Activated CD4-positive, alpha-beta T cell treated with anti-CD3 and anti-CD28 coated beads, Interleukin-2, amount 10 ng/mL, durations not matched to agents 24 days and 14 days (primary cell): ENCODE data around the gene ECPAS. TPM values are rescaled to one million over a fixed set of nuclear protein-coding genes. Genes with fewer than 3 reads are reported as not detected.
"Not testable (repeated sequence)": the region's sequence is repeated elsewhere in the genome, so short reads cannot be mapped to it uniquely, and the experiment has no call there.

ENCODE experiments used
- DNase-seq: peaks from one replicate; pipeline ENCODE4 v3.0.0; 2022
- H3K27ac Mint-ChIP-seq: one replicate; pipeline ENCODE4 v1.8.0; 2022; ENCODE audit warnings: mild to moderate bottlenecking, mixed read lengths
- H3K27me3 Mint-ChIP-seq: one replicate; pipeline ENCODE4 v1.8.0; 2022; ENCODE audit warnings: mixed read lengths
- H3K36me3 Mint-ChIP-seq: one replicate; pipeline ENCODE4 v1.8.0; 2022; ENCODE audit warnings: low read depth, mild to moderate bottlenecking, mixed read lengths
- H3K4me1 Mint-ChIP-seq: one replicate; pipeline ENCODE4 v1.8.0; 2021; ENCODE audit warnings: mixed read lengths
- H3K4me3 Mint-ChIP-seq: one replicate; pipeline ENCODE4 v1.8.0; 2022; ENCODE audit warnings: mild to moderate bottlenecking, moderate library complexity, mixed read lengths
- H3K9me3 Mint-ChIP-seq: one replicate; pipeline ENCODE4 v1.8.0; 2021; ENCODE audit warnings: mixed read lengths
- intact Hi-C: fragments of 100-400 bp; cut with micrococcal nuclease; formaldehyde crosslinking; loops from one replicate; pipeline ENCODE4 v1.15.1; 2023
- total RNA-seq: library from RNA; stranded (reverse); gene quantifications from 2 replicates; pipeline ENCODE4 v1.2.3, GENCODE V29; 2022

Gene ECPAS
- total RNA-seq, 1 donor from 2014 or later, result 117 TPM

- H3K36me3 Mint-ChIP-seq, result peaks cover 70% of the 10 kb centered on the region
- peaks cover 8% of the 10 kb centered on the region for H3K4me1 Mint-ChIP-seq
- no peak overlapping the region for H3K27ac Mint-ChIP-seq
- no peak overlapping the region for H3K4me3 Mint-ChIP-seq
- no peak for DNase-seq
- H3K27me3 Mint-ChIP-seq, result no peaks in the 10 kb centered on the region
- no peaks in the 10 kb centered on the region for H3K9me3 Mint-ChIP-seq
- intact Hi-C loops, result no loop called here
Observed at GRCh38 chr9:111427186-111427585, 57.0 kb downstream of the ECPAS start.

DNA sequence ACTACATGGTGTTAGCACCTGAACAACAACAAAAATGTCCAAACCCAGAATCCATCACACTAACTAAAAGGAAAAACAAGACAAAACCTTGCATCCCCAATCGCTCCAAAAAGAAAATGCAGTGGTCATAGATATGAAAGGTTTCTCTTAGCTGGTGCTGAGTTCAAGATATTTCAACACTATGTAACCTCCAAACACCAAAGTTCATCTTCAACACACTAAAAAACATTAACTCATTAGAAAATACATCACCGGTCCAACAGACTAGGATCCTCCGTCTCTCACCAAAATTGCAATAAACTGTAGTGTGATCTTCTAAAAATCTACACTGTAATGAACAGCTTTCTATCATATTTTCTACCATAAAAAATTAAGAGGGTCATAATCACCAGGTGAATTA lies 60.8 kb downstream of the ECPAS start:
- no peak overlapping the region for H3K27ac Mint-ChIP-seq

GRCh38 chr9:111414406-111414805 lies 69.8 kb downstream of the ECPAS start:
- Mint-ChIP-seq H3K4me3 (no peak overlapping the region), H3K27ac (no peak overlapping the region), H3K4me1 (no peaks in the 10 kb centered on the region), H3K9me3 (no peaks in the 10 kb centered on the region), H3K36me3 (peaks cover 68% of the 10 kb centered on the region), H3K27me3 (no peaks in the 10 kb centered on the region)
- no peak for DNase-seq
- intact Hi-C loops, result no loop called here

More for the DNA sequence above, 60.8 kb downstream of the ECPAS start:
- H3K27me3 Mint-ChIP-seq, result no peaks in the 10 kb centered on the region
- no peak overlapping the region for H3K4me3 Mint-ChIP-seq
- H3K4me1 Mint-ChIP-seq, result peaks cover 8% of the 10 kb centered on the region
- peaks cover 66% of the 10 kb centered on the region for H3K36me3 Mint-ChIP-seq
- no peaks in the 10 kb centered on the region for H3K9me3 Mint-ChIP-seq
- intact Hi-C loops, result no loop called here
- DNase-seq, result no peak

DNA sequence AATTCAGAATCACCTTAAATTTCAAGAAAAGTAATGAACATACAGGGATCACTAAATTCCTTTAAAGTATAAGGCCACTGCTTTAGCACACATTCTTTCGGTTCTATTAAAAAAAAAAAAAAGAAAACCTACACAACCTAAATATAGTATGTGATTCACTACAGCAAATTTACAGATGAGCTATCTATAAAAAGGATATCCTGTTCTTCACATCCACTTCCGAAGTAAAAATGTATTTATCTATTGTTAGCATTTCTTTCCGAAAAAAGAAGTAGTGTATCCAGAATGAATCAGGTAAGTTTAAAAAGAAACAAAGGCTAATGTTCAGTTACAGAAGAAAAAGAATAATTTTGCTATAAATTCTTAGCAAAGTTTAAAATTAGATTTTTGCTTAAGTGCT lies 70.2 kb downstream of the ECPAS start:
- H3K4me3 Mint-ChIP-seq, result no peak overlapping the region
- no peak for DNase-seq
- H3K9me3 Mint-ChIP-seq, result no peaks in the 10 kb centered on the region
- H3K27ac Mint-ChIP-seq, result no peak overlapping the region
- H3K27me3 Mint-ChIP-seq, result no peaks in the 10 kb centered on the region
- H3K36me3 Mint-ChIP-seq, result peaks cover 67% of the 10 kb centered on the region
- intact Hi-C loops, result no loop called here
- H3K4me1 Mint-ChIP-seq, result no peaks in the 10 kb centered on the region

DNA sequence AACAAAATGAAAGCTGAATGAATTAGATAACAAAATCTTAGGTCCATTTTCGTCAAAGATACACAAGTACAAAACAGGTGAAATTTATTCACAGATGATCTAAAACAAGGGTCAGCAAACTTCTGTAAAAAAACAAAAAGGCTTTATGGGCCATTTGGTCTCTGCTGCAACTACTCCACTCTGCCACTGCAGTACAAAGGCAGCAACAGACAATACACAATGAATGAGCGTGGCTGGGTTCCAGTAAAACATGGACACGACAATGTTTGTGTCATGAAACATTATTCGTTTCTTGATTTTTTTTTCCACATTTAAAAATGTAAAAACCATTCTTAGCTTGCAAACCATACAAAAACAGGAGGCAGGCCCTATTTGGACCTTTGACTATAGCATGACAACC lies 71.9 kb downstream of the ECPAS start:
- intact Hi-C loops, result no loop called here
- Mint-ChIP-seq H3K27ac (no peak overlapping the region), H3K4me3 (no peak overlapping the region)

DNA sequence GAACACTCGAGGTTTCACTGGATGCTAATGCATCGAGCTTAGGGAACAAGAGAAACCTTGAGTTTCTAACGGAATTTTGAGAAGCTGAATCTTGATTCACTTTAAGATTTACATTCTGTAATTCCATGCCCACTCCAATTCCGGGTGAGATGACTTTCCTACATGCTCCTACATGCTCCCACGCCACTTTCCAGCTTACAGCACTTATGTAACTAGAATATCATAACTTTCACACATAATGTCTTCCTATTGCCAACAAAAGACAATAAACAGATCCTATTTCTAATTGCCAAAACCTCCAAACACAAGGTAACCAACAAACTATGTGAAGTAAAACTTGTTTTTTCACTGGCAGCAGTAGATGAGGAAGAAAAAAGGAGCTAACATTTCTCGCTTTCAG lies 72.9 kb downstream of the ECPAS start:
- Mint-ChIP-seq H3K9me3 (peaks cover under 1% of the 10 kb centered on the region), H3K4me3 (no peak overlapping the region), H3K4me1 (no peaks in the 10 kb centered on the region), H3K36me3 (peaks cover 77% of the 10 kb centered on the region), H3K27me3 (no peaks in the 10 kb centered on the region), H3K27ac (no peak overlapping the region)
- DNase-seq, result no peak
- intact Hi-C loops, result no loop called here

More for the DNA sequence above, 71.9 kb downstream of the ECPAS start:
- Mint-ChIP-seq H3K4me1 (no peaks in the 10 kb centered on the region), H3K9me3 (no peaks in the 10 kb centered on the region), H3K36me3 (peaks cover 77% of the 10 kb centered on the region), H3K27me3 (no peaks in the 10 kb centered on the region)
- no peak for DNase-seq

DNA sequence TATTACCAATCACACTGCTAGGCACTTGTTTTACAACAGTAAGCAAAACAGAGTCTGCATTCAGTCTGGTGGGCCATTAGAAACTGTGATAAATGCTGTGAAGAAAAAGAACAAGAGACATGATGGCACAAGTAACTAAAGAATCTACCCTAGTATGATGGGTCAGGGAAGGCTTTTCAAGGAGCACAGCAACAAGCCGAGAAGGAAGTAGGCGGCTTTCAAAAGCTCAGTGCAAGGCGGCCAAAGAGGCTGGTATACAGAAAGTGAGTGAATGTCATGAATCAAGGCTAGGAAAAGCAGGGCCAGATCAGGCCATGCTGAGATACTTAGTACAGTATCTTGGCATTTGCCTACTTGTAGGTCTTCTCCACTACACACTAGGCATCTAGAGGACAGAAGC lies 76.4 kb downstream of the ECPAS start:
- no peaks in the 10 kb centered on the region for H3K27me3 Mint-ChIP-seq
- no peak overlapping the region for H3K4me3 Mint-ChIP-seq
- H3K27ac Mint-ChIP-seq, result no peak overlapping the region
- DNase-seq, result no peak
- intact Hi-C loops, result no loop called here
- H3K9me3 Mint-ChIP-seq, result peaks cover 20% of the 10 kb centered on the region
- peaks cover 80% of the 10 kb centered on the region for H3K36me3 Mint-ChIP-seq
- peaks cover 8% of the 10 kb centered on the region for H3K4me1 Mint-ChIP-seq

DNA sequence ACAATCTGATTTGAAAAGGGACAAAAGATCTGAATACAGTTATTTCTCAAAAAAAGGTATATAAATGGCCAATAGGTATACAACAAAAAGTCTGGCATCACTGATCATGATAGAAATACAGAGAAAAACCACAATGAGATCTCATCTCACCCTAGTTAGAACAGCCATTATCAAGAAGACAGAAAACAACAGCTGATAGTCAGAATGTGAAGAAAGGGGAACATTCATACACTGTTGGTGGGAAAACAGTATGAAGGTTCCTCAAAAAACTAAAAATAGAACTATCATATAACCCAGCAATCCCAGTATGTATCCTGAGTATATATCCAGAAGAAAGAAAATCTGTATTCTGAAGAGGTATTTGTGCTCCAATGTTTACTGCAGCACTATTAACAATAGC lies 78.5 kb downstream of the ECPAS start:
- peaks cover 8% of the 10 kb centered on the region for H3K4me1 Mint-ChIP-seq
- H3K27ac Mint-ChIP-seq, result no peak overlapping the region
- DNase-seq, result no peak
- intact Hi-C loops, result no loop called here
- H3K27me3 Mint-ChIP-seq, result no peaks in the 10 kb centered on the region
- peaks cover 39% of the 10 kb centered on the region for H3K9me3 Mint-ChIP-seq
- H3K4me3 Mint-ChIP-seq, result no peak overlapping the region
- H3K36me3 Mint-ChIP-seq, result peaks cover 84% of the 10 kb centered on the region

DNA sequence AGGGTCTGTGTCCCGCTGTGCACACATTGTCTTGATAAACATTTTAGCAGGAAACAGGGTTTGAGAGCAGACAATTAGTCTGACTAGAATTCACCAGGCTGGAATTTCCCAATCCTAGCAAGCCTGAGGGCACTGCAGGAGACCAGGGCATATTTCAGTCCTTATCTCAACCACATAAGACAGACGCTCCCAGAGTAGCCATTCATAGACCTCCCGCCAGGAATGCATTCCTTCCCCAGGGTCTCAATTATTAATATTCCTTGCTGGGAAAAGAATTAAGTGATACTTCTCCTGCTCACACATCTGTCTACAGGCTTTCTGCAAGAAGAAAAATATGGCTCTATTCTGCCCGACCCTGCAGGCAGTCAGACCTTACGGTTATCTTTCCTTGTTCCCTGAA lies 82.7 kb downstream of the ECPAS start:
- H3K27me3 Mint-ChIP-seq, intact Hi-C loops, H3K27ac Mint-ChIP-seq, DNase-seq, H3K4me1 Mint-ChIP-seq, H3K4me3 Mint-ChIP-seq: not testable (repeated sequence)
- Mint-ChIP-seq H3K9me3 (peaks cover 43% of the 10 kb centered on the region), H3K36me3 (peaks cover 79% of the 10 kb centered on the region)

GRCh38 chr9:111400564-111400898 lies 83.7 kb downstream of the ECPAS start:
- Mint-ChIP-seq H3K36me3 (peaks cover 73% of the 10 kb centered on the region), H3K27ac (no peak overlapping the region), H3K4me1 (peaks cover 3% of the 10 kb centered on the region), H3K27me3 (no peaks in the 10 kb centered on the region), H3K9me3 (peaks cover 35% of the 10 kb centered on the region), H3K4me3 (no peak overlapping the region)
- no peak for DNase-seq
- intact Hi-C loops, result no loop called here

GRCh38 chr9:111399772-111400563 lies 84.2 kb downstream of the ECPAS start:
- no peaks in the 10 kb centered on the region for H3K27me3 Mint-ChIP-seq
- peaks cover under 1% of the 10 kb centered on the region for H3K4me1 Mint-ChIP-seq
- DNase-seq, result no peak
- H3K36me3 Mint-ChIP-seq, result peaks cover 73% of the 10 kb centered on the region
- intact Hi-C loops, result no loop called here
- H3K27ac Mint-ChIP-seq, result no peak overlapping the region
- H3K9me3 Mint-ChIP-seq, result peaks cover 29% of the 10 kb centered on the region
- no peak overlapping the region for H3K4me3 Mint-ChIP-seq

- Mint-ChIP-seq H3K36me3 (peaks cover 73% of the 10 kb centered on the region), H3K27me3 (no peaks in the 10 kb centered on the region), H3K27ac (no peak overlapping the region), H3K4me1 (peaks cover 5% of the 10 kb centered on the region), H3K9me3 (peaks cover 22% of the 10 kb centered on the region), H3K4me3 (no peak overlapping the region)
- intact Hi-C loops, result no loop called here
- DNase-seq, result no peak
Observed at GRCh38 chr9:111399211-111399739, 84.9 kb downstream of the ECPAS start.

DNA sequence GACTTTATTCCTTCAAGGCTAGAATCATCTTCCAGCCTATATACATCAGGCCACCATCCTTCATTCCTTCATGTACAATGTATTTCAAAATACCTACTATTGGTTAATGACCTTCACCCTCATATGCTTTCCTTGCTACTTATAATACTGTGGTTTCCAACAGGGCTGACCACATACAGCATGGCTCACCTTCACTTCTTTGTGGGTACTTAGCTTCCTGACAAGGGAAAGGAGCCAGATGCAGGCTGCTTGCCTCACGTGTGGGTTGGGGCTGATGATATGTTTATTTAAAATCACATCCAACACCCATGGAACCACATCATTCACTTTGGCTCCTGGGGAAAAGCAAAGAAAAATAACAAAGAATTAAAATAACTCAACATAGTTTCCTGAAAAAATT lies 90.2 kb downstream of the ECPAS start:
- Mint-ChIP-seq H3K27ac (no peak overlapping the region), H3K9me3 (no peaks in the 10 kb centered on the region), H3K4me3 (no peak overlapping the region), H3K27me3 (no peaks in the 10 kb centered on the region), H3K4me1 (peaks cover 9% of the 10 kb centered on the region), H3K36me3 (peaks cover 52% of the 10 kb centered on the region)
- no peak for DNase-seq
- intact Hi-C loops, result no loop called here

- Mint-ChIP-seq H3K27ac (no peak overlapping the region), H3K27me3 (no peaks in the 10 kb centered on the region), H3K4me1 (peaks cover 5% of the 10 kb centered on the region), H3K36me3 (peaks cover 28% of the 10 kb centered on the region), H3K9me3 (no peaks in the 10 kb centered on the region), H3K4me3 (no peak overlapping the region)
- intact Hi-C loops, result no loop called here
- DNase-seq, result no peak
Observed at GRCh38 chr9:111389406-111389805, 94.8 kb downstream of the ECPAS start.

- H3K27ac Mint-ChIP-seq, result no peak overlapping the region
- intact Hi-C loops, result no loop called here
- no peaks in the 10 kb centered on the region for H3K4me1 Mint-ChIP-seq
- DNase-seq, result no peak
- peaks cover 21% of the 10 kb centered on the region for H3K36me3 Mint-ChIP-seq
- H3K9me3 Mint-ChIP-seq, result no peaks in the 10 kb centered on the region
- no peaks in the 10 kb centered on the region for H3K27me3 Mint-ChIP-seq
- no peak overlapping the region for H3K4me3 Mint-ChIP-seq
Observed at GRCh38 chr9:111386386-111386785, 97.8 kb downstream of the ECPAS start.
